Adrenal gland (tissue), 5 donors: Measurements from ENCODE around the gene PFKFB1.

Experiments used
- CTCF ChIP-seq, 6 experiments: fragments of 450-650 bp in 4 of 6; fragments of 200-600 bp in 2 of 6; sonication (generic) in 1 of 6; IDR thresholded peaks; 1 replicate in 5 of 6; 2 replicates in 1 of 6; pipeline versions ENCODE4 v1.5.1 to v1.8.0; 2016 to 2021; ENCODE audit warnings: antibody characterized with exemption in 6 of 6, mild to moderate bottlenecking in 2 of 6, moderate library complexity in 1 of 6
- POLR2A ChIP-seq, 2 donors: fragments of 450-650 bp; IDR thresholded peaks; one replicate each; pipeline ENCODE4 v1.6.1; 2017; ENCODE audit warnings: antibody characterized with exemption in 2 of 2, mild to moderate bottlenecking in 2 of 2, moderate library complexity in 1 of 2
- donor health status: DM: no; HTN: no; CAD: no.

GRCh38 chrX:54894159-54894558, 99.8 kb downstream of the PFKFB1 start:
- TF ChIP-seq POLR2A (IDR thresholded peaks at IDR 0.05) (no peak), CTCF (IDR thresholded peaks at IDR 0.05) (no peak)
